HG03469 (cell line): ENCODE data around the gene FCHSD2.

Source experiments
- ATAC-seq: cut with Tn5 transposase; IDR thresholded peaks from one replicate; pipeline ENCODE4 v1.9.1; 2021; ENCODE audit warnings: mild to moderate bottlenecking, moderate library complexity, moderate number of reproducible peaks; ENCODE audit not compliant: unreplicated experiment

FCHSD2 gene

GRCh38 chr11:72975778-72976521 lies 166.2 kb downstream of the FCHSD2 start:
- ATAC-seq, result no peak

- ATAC-seq, result no peak
These were observed 167.5 kb downstream of the FCHSD2 start for GRCh38 chr11:72974487-72975205.

GRCh38 chr11:72972496-72973128 lies 169.5 kb downstream of the FCHSD2 start:
- ATAC-seq, result no peak

- ATAC-seq, result no peak
These were observed 170.7 kb downstream of the FCHSD2 start for GRCh38 chr11:72971192-72971967.

GRCh38 chr11:72970557-72971118 lies 171.5 kb downstream of the FCHSD2 start:
- ATAC-seq, result no peak

GRCh38 chr11:72969894-72970335 lies 172.2 kb downstream of the FCHSD2 start:
- no peak for ATAC-seq

GRCh38 chr11:72968390-72968789 lies 173.7 kb downstream of the FCHSD2 start:
- no peak for ATAC-seq

GRCh38 chr11:72965672-72966071 lies 176.4 kb downstream of the FCHSD2 start:
- ATAC-seq, result no peak

GRCh38 chr11:72962717-72963116 lies 179.4 kb downstream of the FCHSD2 start:
- ATAC-seq, result no peak

- ATAC-seq, result no peak
These were observed 180.0 kb downstream of the FCHSD2 start for GRCh38 chr11:72962084-72962483.

GRCh38 chr11:72959998-72960731 lies 182.0 kb downstream of the FCHSD2 start:
- ATAC-seq, result no peak

- no peak for ATAC-seq
These were observed 183.3 kb downstream of the FCHSD2 start for GRCh38 chr11:72958791-72959190.

GRCh38 chr11:72955466-72955865 lies 186.7 kb downstream of the FCHSD2 start:
- no peak for ATAC-seq

GRCh38 chr11:72954860-72955259 lies 187.3 kb downstream of the FCHSD2 start:
- no peak for ATAC-seq

- ATAC-seq, result no peak
These were observed 188.5 kb downstream of the FCHSD2 start for GRCh38 chr11:72953637-72954036.

GRCh38 chr11:72951888-72952287 lies 190.2 kb downstream of the FCHSD2 start:
- no peak for ATAC-seq

- ATAC-seq, result no peak
These were observed 190.9 kb downstream of the FCHSD2 start for GRCh38 chr11:72951193-72951592.

- no peak for ATAC-seq
These were observed 191.4 kb downstream of the FCHSD2 start for GRCh38 chr11:72950685-72951084.

- no peak for ATAC-seq
These were observed 194.9 kb downstream of the FCHSD2 start for GRCh38 chr11:72947229-72947628.

GRCh38 chr11:72943664-72944063 lies 198.5 kb downstream of the FCHSD2 start:
- no peak for ATAC-seq
